Lung (tissue), 12 donors: Measurements from ENCODE around the gene NSD1. TPM values are rescaled to one million over a fixed set of nuclear protein-coding genes. Genes with fewer than 3 reads are reported as not detected.

Experiments used
- ATAC-seq: fragments of 200-7000 bp; cut with Tn5 transposase; one replicate; pipeline ENCODE4 v1.9.1; 2020; ENCODE audit warnings: moderate number of reproducible peaks; ENCODE audit not compliant: insufficient read depth, low FRiP score
- DNase-seq, 3 donors: peaks; one replicate each; pipeline ENCODE4 v3.0.0-alpha.2; 2013 to 2017
- H3K27ac ChIP-seq, 2 donors: one replicate each; pipeline ENCODE4 v1.5.1; 2013; ENCODE audit warnings: mild to moderate bottlenecking in 2 of 2, moderate library complexity in 2 of 2, control low read depth in 1 of 2, inconsistent platforms in 1 of 2, low read depth in 1 of 2, low read length in 1 of 2
- H3K27me3 ChIP-seq, 3 donors: one replicate each; pipeline ENCODE4 v1.5.1; 2013; ENCODE audit warnings: low read length in 2 of 3; ENCODE audit not compliant: control insufficient read depth in 3 of 3, insufficient read depth in 3 of 3
- H3K36me3 ChIP-seq, 4 donors: one replicate each; pipeline ENCODE4 v1.5.1; 2013; ENCODE audit warnings: low read length in 4 of 4, mild to moderate bottlenecking in 1 of 4, moderate library complexity in 1 of 4; ENCODE audit not compliant: control insufficient read depth in 4 of 4, insufficient read depth in 4 of 4
- H3K4me1 ChIP-seq, 5 donors: one replicate each; pipeline ENCODE4 v1.5.1; 2013; ENCODE audit warnings: low read length in 5 of 5, mild to moderate bottlenecking in 2 of 5, moderate library complexity in 1 of 5; ENCODE audit not compliant: control insufficient read depth in 5 of 5, insufficient read depth in 5 of 5
- H3K4me3 ChIP-seq: one replicate; pipeline ENCODE4 v1.5.1; 2013; ENCODE audit warnings: mild to moderate bottlenecking, control low read depth, moderate library complexity
- H3K9ac ChIP-seq, 2 donors: one replicate each; pipeline ENCODE4 v1.5.1; 2013; ENCODE audit warnings: low read length in 2 of 2, control low read depth in 1 of 2; ENCODE audit not compliant: insufficient read depth in 1 of 2
- H3K9me3 ChIP-seq, 4 donors: one replicate each; pipeline ENCODE4 v1.5.1; 2013; ENCODE audit warnings: low read length in 3 of 4, mild to moderate bottlenecking in 1 of 4, moderate library complexity in 1 of 4; ENCODE audit not compliant: control insufficient read depth in 4 of 4, insufficient read depth in 3 of 4
- CTCF ChIP-seq: IDR thresholded peaks from 2 replicates; pipeline ENCODE4 v1.5.1; 2012; ENCODE audit warnings: mild to moderate bottlenecking; ENCODE audit errors: control extremely low read depth, extremely low read depth
- WGBS, 2 donors: extraction: QIAGEN DNeasy Blood & Tissue Kit; methylation state at CpG; one replicate each; pipeline ENCODE4 v1.1.7; 2013; 5-methylcytosine and 5-hydroxymethylcytosine counted together
- polyA plus RNA-seq, 2 donors: library from polyadenylated mRNA; stranded (reverse); fragments of 200-250 nt; gene quantifications; one replicate each; pipeline ENCODE4 v1.2.1, GENCODE V29; 2013
- total RNA-seq, 2 donors: library from RNA; depleted of rRNA in 1 of 2; stranded (reverse); fragments of >200 nt in 1 of 2; gene quantifications; one replicate each; pipeline ENCODE4 v1.2.1, GENCODE V29; 2014 to 2021
- donor health status: control.
- donor health status: control.
- donor health status: Bipolar disorder and iron deficiency.
- donor health status: healthy.
- donor health status: DM: yes; HTN: yes; CAD: no.

Gene NSD1
- total and polyA plus RNA-seq, 4 donors = 8.0 to 81.7 (median 43.2) TPM

DNA sequence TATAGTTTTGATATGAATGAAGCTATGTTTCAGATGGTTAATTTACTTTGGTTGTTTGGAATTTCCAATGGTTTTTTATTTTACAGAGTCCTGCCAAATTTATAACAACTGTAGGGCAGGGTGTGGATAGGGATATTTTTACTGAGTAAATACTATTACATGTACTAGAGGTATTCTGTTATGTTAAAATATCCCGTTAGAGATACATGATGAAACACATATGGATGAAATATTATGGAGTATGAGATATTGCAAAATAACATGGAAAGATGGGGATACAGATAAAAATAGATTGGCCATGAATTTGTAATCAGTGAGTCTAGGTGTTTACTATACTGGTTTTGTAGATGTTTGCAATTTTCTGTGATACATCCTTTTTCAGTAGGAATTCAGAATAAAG is 93.3 kb downstream of the NSD1 start:
- 46 to 49% methylated on average over 1 of the region's 1 CpG for WGBS, 2 donors
- peaks cover 0 to 9% (median 5%) of the 10 kb centered on the region in 4 donors for H3K36me3 ChIP-seq
- no peaks in the 10 kb centered on the region for H3K9me3 ChIP-seq
- no peak overlapping the region for H3K4me3 ChIP-seq
- TF ChIP-seq CTCF = no peak
- ATAC-seq = no peak
- DNase-seq = no peak
- no peaks in the 10 kb centered on the region for H3K4me1 ChIP-seq
- no peak overlapping the region for H3K27ac ChIP-seq
- no peak overlapping the region for H3K9ac ChIP-seq
- no peaks in the 10 kb centered on the region for H3K27me3 ChIP-seq

DNA sequence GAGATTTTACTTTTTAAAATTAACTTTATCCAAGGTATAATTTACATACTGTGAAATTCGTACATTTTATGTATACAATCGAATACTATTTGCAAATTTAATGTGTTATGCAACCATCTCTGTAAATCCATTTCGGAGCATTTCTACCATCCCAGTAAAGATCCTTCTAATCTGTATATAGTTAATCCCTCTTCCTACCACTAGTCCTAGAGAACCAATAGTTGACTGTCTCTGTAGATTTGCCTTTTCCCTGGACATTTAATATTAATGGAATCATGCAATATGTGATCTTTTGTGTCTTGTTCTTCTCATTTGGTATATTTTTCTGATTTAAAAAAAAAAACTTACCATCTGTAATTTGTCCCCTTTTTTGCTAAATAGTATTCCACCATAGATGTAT is 95.2 kb downstream of the NSD1 start:
- peaks cover 0 to 9% (median 6%) of the 10 kb centered on the region in 4 donors for H3K36me3 ChIP-seq
- H3K4me3 ChIP-seq = no peak overlapping the region
- H3K27me3 ChIP-seq = no peaks in the 10 kb centered on the region
- WGBS, 2 donors = 93 to 96% methylated on average over 3 of the region's 3 CpGs
- H3K9me3 ChIP-seq = no peaks in the 10 kb centered on the region
- DNase-seq (no peak), ATAC-seq (no peak)
- no peak for TF ChIP-seq CTCF
- H3K27ac ChIP-seq = no peak overlapping the region
- peaks cover 0 to 11% (median 0%) of the 10 kb centered on the region in 5 donors for H3K4me1 ChIP-seq
- no peak overlapping the region for H3K9ac ChIP-seq

DNA sequence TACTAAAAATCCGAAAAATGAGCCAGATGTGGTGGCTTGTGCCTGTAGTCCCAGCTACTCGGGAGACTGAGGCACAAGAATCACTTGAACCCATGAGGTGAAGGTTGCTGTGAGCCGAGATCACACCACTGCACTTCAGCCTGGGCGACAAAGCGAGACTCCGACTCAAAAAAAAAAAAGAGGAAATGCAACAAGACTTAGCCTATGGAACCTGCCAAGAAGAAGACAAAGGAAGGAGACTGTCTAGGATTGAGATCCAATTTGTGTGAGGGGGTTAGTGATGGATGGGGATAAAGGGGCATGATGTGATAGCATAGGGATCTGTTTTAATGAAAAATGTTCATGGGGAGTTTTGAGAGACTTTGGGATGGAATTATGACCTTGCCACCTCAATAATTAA is 97.1 kb downstream of the NSD1 start:
- no peak for TF ChIP-seq CTCF
- no peak for ATAC-seq
- peaks cover 0 to 16% (median 8%) of the 10 kb centered on the region in 4 donors for H3K36me3 ChIP-seq
- H3K4me1 ChIP-seq = peaks cover 0 to 14% (median 0%) of the 10 kb centered on the region in 5 donors
- no peaks in the 10 kb centered on the region for H3K27me3 ChIP-seq
- H3K4me3 ChIP-seq = no peak overlapping the region
- H3K9me3 ChIP-seq = no peaks in the 10 kb centered on the region
- no peak for DNase-seq
- WGBS, 2 donors = 81 to 89% methylated on average over 6 of the region's 6 CpGs
- H3K27ac ChIP-seq = no peak overlapping the region
- no peak overlapping the region for H3K9ac ChIP-seq

DNA sequence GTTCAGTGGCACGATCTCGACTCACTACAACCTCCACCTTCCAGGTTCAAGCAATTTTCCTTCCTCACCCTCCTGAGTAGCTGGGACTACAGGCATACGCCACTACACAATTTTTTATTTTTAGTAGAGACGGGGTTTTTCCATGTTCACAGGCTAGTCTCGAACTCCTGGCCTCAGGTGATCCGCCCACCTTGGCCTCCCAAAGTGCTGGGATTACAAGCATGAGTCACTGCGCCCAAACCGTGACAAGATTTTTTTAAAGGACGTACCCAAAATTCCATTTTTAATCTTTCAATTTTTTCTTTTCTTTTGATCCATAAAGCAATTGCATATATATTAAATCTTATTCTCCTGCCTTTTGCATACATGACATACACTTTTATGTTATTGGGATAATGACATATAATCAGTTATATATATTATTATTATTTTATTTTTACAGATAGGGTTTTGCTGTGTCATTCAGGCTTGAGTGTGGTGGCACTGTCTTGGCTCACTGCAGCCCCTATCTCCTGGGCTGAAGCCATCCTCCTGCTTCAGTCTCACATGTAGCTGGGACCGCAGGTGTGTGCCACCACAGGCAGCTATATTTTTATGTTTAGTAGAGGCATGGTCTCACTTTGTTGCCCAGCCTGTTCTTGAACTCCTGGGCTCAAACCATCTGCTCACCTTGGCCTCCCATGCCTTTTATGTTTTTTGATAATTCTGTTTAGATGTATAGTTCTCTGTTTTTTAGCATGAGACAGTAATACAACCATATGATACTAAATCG is 98.1 kb downstream of the NSD1 start:
- no peak for TF ChIP-seq CTCF
- no peaks in the 10 kb centered on the region for H3K27me3 ChIP-seq

More for the DNA sequence above, 98.1 kb downstream of the NSD1 start:
- no peak overlapping the region for H3K4me3 ChIP-seq
- no peak overlapping the region for H3K27ac ChIP-seq
- peaks cover 0 to 14% (median 0%) of the 10 kb centered on the region in 5 donors for H3K4me1 ChIP-seq
- DNase-seq = no peak
- ATAC-seq = no peak
- 97 to 98% methylated on average over 11 of the region's 11 CpGs for WGBS, 2 donors
- no peaks in the 10 kb centered on the region for H3K9me3 ChIP-seq
- no peak overlapping the region for H3K9ac ChIP-seq
- H3K36me3 ChIP-seq = peaks cover 0 to 20% (median 8%) of the 10 kb centered on the region in 4 donors
